Subcutaneous abdominal adipose tissue (tissue), 5 donors: ENCODE data around the gene ADGRG1.

Source experiments
- H3K27ac ChIP-seq: one replicate; pipeline ENCODE4 v1.7.0; 2013; ENCODE audit warnings: low read depth, mild to moderate bottlenecking, inconsistent platforms, low read length, moderate library complexity
- H3K27me3 ChIP-seq, 5 donors: one replicate each; pipeline ENCODE4 v1.7.0; 2013; ENCODE audit warnings: low read length in 5 of 5, inconsistent platforms in 1 of 5; ENCODE audit not compliant: control insufficient read depth in 5 of 5, insufficient read depth in 4 of 5
- H3K36me3 ChIP-seq, 5 donors: one replicate each; pipeline ENCODE4 v1.7.0; 2013; ENCODE audit warnings: low read length in 5 of 5; ENCODE audit not compliant: control insufficient read depth in 5 of 5, insufficient read depth in 5 of 5
- H3K4me1 ChIP-seq, 5 donors: one replicate each; pipeline ENCODE4 v1.7.0; 2013; ENCODE audit warnings: low read length in 5 of 5, mild to moderate bottlenecking in 3 of 5, moderate library complexity in 1 of 5; ENCODE audit not compliant: control insufficient read depth in 5 of 5, insufficient read depth in 5 of 5
- H3K4me3 ChIP-seq, 5 donors: one replicate each; pipeline ENCODE4 v1.7.0; 2013; ENCODE audit warnings: low read length in 5 of 5, low read depth in 1 of 5
- H3K9ac ChIP-seq, 5 donors: one replicate each; pipeline ENCODE4 v1.7.0; 2013; ENCODE audit warnings: low read length in 5 of 5, mild to moderate bottlenecking in 4 of 5, moderate library complexity in 3 of 5
- H3K9me3 ChIP-seq, 5 donors: one replicate each; pipeline ENCODE4 v1.7.0; 2013; ENCODE audit warnings: low read length in 5 of 5; ENCODE audit not compliant: control insufficient read depth in 5 of 5
- donor health status: healthy.
- donor health status: healthy.
- donor health status: healthy.
- donor health status: healthy.
- donor health status: healthy.

ADGRG1 gene

DNA sequence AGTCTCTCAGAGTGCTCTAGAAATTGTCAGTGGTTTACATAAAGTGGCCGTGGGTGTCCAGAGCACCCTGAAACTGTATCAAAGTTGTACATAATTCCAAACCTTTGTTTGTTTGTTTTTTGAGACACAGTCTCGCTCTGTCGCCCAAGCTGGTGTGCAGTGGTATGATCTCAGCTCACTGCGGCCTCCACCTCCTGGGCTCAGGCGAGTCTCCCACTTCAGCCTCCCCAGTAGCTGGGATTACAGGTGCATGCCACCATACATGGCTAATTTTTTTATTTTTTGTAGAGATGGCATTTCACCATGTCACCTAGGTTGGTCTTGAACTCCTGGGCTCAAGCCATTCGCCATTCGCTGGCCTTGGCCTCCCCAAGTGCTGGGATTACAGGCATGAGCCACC is 24.3 kb upstream of the ADGRG1 start:
- Histone ChIP-seq H3K4me3 (no peak overlapping the region), H3K27me3 (peaks cover 4 to 23% (median 12%) of the 10 kb centered on the region in 5 donors), H3K9ac (no peak overlapping the region), H3K9me3 (no peaks in the 10 kb centered on the region), H3K36me3 (no peaks in the 10 kb centered on the region), H3K4me1 (peaks cover 0 to 7% (median 0%) of the 10 kb centered on the region in 5 donors), H3K27ac (no peak overlapping the region)

DNA sequence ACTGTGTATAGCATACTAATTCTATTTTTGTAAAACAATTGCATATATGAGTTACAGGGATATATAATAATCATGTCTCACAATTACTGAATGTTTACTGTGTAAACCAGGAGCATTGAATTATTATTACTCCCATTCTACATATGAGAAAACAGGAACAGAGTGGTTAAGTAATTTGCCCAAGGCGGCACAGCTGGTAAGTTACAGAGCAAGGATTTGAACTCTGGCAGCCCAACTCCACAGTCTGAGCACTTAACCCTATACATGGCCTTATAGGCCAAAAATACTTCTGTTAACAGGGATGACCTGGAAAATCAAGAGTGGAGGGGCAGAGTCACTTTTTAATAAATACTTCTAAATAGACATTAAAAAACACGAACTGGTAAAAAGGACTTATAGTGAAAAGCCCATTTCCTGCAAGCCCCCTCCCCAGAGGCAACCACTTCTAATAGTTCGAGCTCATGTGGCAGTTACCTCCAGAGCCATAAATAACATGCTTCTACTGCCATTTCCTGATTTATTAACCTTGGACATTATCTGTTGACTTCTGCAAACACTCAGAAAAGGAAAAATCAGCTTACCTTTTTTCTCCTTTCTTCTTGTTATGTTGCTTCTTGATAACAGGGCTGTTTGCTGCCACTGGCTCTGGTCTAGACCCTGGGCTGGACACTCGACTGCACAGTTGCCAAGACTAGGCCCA is 22.1 kb upstream of the ADGRG1 start:
- H3K9ac ChIP-seq: no peak overlapping the region
- no peak overlapping the region for H3K27ac ChIP-seq
- H3K27me3 ChIP-seq: peaks cover 4 to 24% (median 14%) of the 10 kb centered on the region in 5 donors

GRCh38 chr16:57606847-57607501 is 21.5 kb upstream of the ADGRG1 start:
- peaks cover 0 to 11% (median 3%) of the 10 kb centered on the region in 5 donors for H3K4me1 ChIP-seq
- H3K27me3 ChIP-seq: peaks cover 4 to 19% (median 10%) of the 10 kb centered on the region in 5 donors
- no peaks in the 10 kb centered on the region for H3K36me3 ChIP-seq
- no peak overlapping the region for H3K27ac ChIP-seq
- no peak overlapping the region for H3K9ac ChIP-seq
- H3K4me3 ChIP-seq: no peak overlapping the region
- H3K9me3 ChIP-seq: no peaks in the 10 kb centered on the region

More for the DNA sequence above, 22.1 kb upstream of the ADGRG1 start:
- no peaks in the 10 kb centered on the region for H3K9me3 ChIP-seq
- no peak overlapping the region for H3K4me3 ChIP-seq
- H3K36me3 ChIP-seq: no peaks in the 10 kb centered on the region
- H3K4me1 ChIP-seq: peaks cover 0 to 11% (median 3%) of the 10 kb centered on the region in 5 donors

DNA sequence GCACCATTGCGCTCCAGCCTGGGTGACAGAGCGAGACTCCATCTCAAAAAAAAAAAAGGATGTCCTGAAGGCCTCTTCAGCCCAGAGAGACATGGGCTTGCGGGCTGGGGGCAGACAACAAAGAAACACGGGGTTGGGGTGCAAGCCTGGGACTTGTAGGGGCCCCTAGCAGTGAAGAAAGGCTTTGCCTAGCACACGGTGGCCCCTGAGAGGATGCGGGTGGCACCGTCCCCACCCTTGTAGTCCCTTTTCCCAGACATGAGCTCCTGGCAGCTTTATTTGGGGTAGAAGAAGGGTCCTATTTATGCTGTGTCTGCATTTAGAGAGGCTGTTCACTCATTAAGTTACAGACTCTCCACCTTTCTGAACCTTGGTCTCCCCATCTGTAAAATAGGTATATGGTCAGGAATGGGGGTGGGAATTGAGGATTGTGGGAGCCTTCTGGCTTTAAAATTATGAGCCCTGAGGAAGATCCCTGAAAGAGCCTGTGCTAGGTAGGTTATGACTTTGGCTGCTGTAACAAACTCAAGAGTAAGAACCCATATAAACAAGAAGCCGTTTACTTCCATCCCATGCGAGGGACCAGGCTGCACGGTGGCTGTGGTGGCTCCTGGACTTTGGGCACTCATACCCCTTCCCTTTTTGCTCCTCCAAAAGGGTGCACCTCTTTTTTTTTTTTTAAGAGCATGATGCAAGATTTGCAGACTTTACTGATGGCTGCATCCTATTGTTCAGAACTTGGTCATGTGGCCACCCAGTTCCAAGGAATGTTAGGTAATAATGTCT is 20.6 kb upstream of the ADGRG1 start:
- H3K4me3 ChIP-seq: no peak overlapping the region
- no peaks in the 10 kb centered on the region for H3K36me3 ChIP-seq
- peaks cover 4 to 17% (median 9%) of the 10 kb centered on the region in 5 donors for H3K27me3 ChIP-seq
- no peak overlapping the region for H3K9ac ChIP-seq
- H3K27ac ChIP-seq: no peak overlapping the region
- peaks cover 0 to 11% (median 3%) of the 10 kb centered on the region in 5 donors for H3K4me1 ChIP-seq
- H3K9me3 ChIP-seq: no peaks in the 10 kb centered on the region

DNA sequence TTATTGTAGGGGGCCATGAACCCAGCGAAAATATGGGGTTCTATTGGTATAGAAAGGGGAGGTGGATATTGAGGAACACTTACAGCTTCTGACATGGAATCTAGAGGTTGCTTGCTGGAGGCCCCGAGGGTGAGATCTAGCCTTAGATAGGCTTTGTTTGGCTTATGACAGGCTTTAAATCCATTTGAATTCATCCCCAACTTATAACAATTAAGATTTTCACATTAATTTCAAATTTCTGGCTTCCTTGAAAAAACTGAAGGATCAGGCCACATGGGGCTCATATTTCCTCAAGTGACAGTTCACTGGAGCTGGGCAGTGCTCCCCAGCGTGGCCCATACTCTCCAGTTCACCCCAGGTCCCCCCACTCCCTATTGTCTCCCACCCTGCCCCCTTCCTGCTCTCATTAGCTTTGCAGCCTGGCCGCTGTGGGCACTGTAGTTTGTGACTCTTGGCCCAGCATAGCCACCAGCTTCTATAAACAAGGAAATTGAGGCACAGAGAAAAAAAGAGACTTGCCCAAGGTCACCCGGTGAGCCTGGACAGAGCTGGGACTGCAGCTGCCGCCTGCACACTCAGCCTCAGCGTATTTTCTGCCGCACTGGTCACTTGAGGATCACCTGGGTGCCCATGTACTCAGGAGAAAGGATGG is 19.8 kb upstream of the ADGRG1 start:
- Histone ChIP-seq H3K4me1 (peaks cover 0 to 17% (median 3%) of the 10 kb centered on the region in 5 donors), H3K4me3 (no peak overlapping the region), H3K27me3 (peaks cover 4 to 15% (median 9%) of the 10 kb centered on the region in 5 donors), H3K9ac (no peak overlapping the region), H3K27ac (no peak overlapping the region), H3K9me3 (no peaks in the 10 kb centered on the region), H3K36me3 (no peaks in the 10 kb centered on the region)

- Histone ChIP-seq H3K4me1 (peaks cover 0 to 17% (median 3%) of the 10 kb centered on the region in 5 donors), H3K9ac (no peak overlapping the region), H3K4me3 (no peak overlapping the region)
These were observed 18.7 kb upstream of the ADGRG1 start for GRCh38 chr16:57609541-57610401.

DNA sequence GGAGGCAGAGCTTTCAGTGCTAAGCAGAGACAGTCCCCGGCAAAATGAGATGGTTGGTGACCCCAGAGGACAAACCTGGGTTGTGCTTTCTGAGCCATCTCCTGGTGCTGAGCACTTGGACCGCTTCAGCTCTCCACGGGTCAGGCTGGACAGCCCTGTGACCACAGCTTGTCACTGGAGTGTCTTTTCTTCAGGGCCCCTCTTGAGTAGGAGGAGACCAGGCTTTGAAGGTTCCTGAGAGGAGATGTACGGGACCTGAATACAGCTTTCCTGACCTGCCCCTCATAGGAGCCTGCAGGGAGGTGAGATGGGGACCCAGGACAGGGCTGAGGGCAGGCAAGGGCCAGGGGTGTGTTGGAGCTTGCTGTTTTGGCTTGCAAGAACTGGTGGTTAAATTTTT is 17.8 kb upstream of the ADGRG1 start:
- no peak overlapping the region for H3K4me3 ChIP-seq
- H3K9ac ChIP-seq: no peak overlapping the region
- no peaks in the 10 kb centered on the region for H3K9me3 ChIP-seq
- peaks cover 4 to 14% (median 9%) of the 10 kb centered on the region in 5 donors for H3K27me3 ChIP-seq
- H3K27ac ChIP-seq: no peak overlapping the region
- H3K36me3 ChIP-seq: no peaks in the 10 kb centered on the region
- H3K4me1 ChIP-seq: peaks cover 0 to 17% (median 3%) of the 10 kb centered on the region in 5 donors

More at GRCh38 chr16:57609541-57610401, 18.7 kb upstream of the ADGRG1 start:
- H3K27me3 ChIP-seq: peaks cover 4 to 14% (median 9%) of the 10 kb centered on the region in 5 donors
- no peak overlapping the region for H3K27ac ChIP-seq
- no peaks in the 10 kb centered on the region for H3K36me3 ChIP-seq
- H3K9me3 ChIP-seq: no peaks in the 10 kb centered on the region

DNA sequence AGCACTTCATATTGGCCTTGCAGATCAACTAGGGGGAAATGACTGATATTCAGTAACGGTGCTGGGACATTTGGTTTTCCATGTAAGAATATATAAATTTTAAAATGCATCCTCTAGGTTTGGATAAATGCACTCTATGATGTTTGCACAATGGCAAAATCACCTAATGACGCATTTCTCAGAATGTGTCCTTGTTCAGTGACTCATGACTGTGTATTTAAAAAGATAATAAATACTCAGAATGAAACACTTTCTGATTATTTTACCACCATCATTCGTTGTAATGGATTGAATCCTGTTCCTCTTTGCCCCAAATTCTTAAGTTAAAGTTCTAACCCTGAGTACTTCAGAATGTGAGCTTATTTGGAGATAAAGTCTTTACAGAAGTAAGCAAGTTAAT is 17.2 kb upstream of the ADGRG1 start:
- no peak overlapping the region for H3K9ac ChIP-seq
- H3K9me3 ChIP-seq: no peaks in the 10 kb centered on the region
- no peak overlapping the region for H3K4me3 ChIP-seq
- H3K27ac ChIP-seq: no peak overlapping the region
- peaks cover 4 to 14% (median 9%) of the 10 kb centered on the region in 5 donors for H3K27me3 ChIP-seq
- peaks cover 0 to 17% (median 3%) of the 10 kb centered on the region in 5 donors for H3K4me1 ChIP-seq
- no peaks in the 10 kb centered on the region for H3K36me3 ChIP-seq

- peaks cover 0 to 17% (median 3%) of the 10 kb centered on the region in 5 donors for H3K4me1 ChIP-seq
- H3K9ac ChIP-seq: no peak overlapping the region
- H3K27ac ChIP-seq: no peak overlapping the region
- peaks cover 4 to 14% (median 8%) of the 10 kb centered on the region in 5 donors for H3K27me3 ChIP-seq
- no peaks in the 10 kb centered on the region for H3K9me3 ChIP-seq
- H3K36me3 ChIP-seq: no peaks in the 10 kb centered on the region
- no peak overlapping the region for H3K4me3 ChIP-seq
These were observed 16.7 kb upstream of the ADGRG1 start for GRCh38 chr16:57611706-57612105.
